IPS-18c (cell line): ENCODE measurements around the gene ITLN1.

Experiments used
- H3K4me3 ChIP-seq: 2 replicates; pipeline ENCODE4 v1.7.0; 2013; ENCODE audit warnings: low read depth, mild to moderate bottlenecking, low read length, moderate library complexity; ENCODE audit not compliant: insufficient read depth
- H3K9me3 ChIP-seq: one replicate; pipeline ENCODE4 v1.6.1; 2013; ENCODE audit warnings: mild to moderate bottlenecking, low read length, moderate library complexity; ENCODE audit not compliant: control insufficient read depth, insufficient read depth

Gene ITLN1

DNA sequence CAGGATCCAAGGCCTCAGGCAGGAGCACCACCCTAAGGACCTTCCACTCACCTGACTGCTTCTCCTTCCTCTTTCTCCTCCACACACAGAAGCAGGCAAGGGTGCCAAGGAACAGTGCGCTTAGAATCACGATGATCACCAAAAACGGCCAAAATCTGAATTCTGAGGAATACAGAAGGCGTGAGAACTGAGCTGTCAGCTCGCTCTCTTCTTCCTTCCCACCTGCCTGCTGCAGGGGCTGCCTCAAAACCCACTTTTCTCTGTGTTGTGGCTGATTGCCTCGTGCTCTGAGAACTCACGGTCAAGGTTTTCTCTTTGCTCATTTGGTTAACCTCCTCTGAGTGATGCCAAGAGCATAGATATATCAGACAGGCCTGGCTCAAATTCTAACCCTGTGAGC is 46.1 kb downstream of the ITLN1 start:
- Histone ChIP-seq H3K9me3 (no peaks in the 10 kb centered on the region), H3K4me3 (no peak overlapping the region)

DNA sequence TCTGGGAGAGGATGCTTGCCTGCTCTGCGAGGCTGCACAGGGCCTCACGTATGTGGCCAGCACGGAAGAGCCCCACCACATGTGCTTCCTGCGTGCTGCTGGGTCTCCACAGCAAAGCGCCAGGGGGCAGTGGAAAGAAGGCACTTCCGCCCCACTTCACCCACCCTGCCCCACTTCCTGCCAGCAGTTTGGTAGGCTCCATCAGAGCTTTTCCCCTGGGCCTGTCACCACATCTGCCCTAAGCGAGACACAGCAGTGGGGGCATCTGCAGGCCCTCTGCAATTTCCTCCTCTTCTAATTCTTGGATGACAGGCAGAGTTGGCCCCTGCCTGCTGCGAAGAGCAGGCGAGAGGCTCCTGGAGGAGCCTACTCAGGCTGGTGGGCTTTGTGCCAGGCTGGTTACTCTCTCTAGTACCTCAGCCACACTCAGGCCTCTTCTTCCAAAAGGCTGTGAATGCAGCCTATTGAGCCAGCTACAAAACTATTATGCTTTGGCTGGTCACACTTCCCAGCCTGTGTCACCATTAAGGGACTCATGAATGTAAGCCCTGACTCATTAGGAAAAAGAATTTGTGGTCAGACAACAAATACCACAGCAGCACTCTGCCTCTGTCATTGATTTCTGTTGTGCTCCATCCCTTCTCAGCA is 47.3 kb downstream of the ITLN1 start:
- Histone ChIP-seq H3K9me3 (no peaks in the 10 kb centered on the region), H3K4me3 (no peak overlapping the region)

DNA sequence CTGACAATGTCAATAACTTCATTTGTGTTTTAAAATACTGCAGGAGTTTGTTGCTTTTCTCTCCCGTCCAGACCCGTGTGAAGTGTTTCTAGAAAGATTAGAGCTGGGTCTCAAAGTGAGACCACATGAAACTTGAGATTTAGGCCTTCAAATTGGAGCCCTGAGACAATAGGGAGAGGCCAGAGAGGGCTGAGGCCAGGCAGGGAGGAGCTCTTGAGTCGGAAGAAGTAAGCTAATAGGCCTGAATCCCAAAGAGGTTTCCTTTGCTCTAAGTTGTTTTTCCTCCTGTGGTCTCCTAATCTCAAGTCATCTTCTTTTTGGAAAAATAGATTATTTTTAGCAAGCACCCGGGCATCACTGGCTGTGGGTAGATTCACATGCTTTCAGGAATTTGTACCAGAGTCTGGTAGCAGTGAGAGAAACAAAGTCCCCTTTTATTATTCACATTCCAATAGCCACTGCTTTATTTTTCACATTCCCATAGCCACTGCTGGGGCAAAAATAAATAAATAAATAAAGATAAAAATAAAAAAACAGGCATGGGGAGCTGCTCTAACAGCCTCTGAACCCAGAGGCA is 47.9 kb downstream of the ITLN1 start:
- no peak overlapping the region for H3K4me3 ChIP-seq
- no peaks in the 10 kb centered on the region for H3K9me3 ChIP-seq

DNA sequence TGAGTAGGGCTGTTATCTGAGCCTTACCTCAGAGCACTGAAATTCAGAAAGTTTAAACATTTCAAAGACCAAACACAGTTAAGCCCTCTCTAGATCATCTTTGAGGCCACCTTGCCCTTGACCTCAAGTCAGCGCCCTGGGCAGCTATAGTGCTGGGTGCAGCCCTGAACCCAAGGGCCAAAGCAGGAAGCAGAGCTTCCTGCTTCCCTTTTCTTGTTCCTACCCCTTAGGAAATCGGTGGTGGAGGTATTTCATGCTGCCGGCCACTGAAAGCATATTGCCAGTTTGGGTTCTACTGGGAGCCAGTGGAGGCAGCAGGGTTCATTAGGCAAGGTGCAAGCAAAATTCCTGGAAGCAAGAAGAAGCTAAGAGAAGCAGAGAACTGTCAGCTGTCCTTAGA is 48.4 kb downstream of the ITLN1 start:
- H3K9me3 ChIP-seq: no peaks in the 10 kb centered on the region
- H3K4me3 ChIP-seq: no peak overlapping the region

DNA sequence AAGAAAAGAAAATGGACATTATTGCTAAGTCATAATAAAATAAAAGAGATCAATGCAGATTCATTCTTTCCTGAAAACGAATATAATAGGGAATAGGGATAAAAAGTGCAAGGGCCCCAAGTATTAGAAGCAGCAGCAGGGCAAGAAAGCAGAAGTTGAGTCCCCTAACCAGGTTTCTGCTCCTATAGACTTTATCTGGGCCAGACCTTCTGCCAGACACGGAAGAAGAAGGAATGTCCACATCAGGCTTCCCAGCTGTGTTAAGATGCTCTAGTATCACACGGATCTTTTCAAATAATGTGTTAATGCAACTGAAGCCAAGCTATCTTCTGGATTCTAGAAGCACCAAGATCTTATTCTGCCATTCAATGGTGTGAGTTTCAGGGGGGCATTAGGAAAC is 49.2 kb downstream of the ITLN1 start:
- H3K9me3 ChIP-seq: no peaks in the 10 kb centered on the region
- no peak overlapping the region for H3K4me3 ChIP-seq

DNA sequence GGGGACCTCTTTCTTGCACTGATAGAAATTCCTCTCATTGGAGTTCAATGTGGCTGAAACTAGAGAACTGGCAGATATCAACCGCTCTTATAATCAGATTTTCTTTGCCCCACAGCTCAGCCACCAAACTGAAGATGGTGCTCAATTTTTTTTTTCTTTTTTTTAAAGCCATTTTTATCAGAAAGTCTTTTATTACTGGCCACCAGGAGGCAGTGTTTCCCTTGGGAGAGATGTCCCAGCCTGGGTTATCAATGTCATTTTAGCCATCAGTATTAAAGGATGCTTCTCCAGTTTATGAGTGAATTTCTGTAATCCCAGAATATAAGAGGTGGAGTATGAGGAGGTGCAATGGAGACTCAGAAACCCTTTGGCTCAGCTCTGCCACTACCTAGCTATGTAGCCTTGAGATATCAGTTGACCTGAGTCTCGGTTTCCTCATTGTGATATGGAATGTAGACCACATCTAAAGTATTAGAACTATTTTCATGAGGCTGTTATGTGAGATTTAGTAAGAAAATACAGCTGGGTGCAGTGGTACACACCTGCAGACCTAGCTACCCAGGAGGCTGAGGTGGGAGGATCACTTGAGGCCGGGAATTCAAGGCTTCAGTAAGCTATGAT is 49.9 kb downstream of the ITLN1 start:
- no peaks in the 10 kb centered on the region for H3K9me3 ChIP-seq
- no peak overlapping the region for H3K4me3 ChIP-seq

DNA sequence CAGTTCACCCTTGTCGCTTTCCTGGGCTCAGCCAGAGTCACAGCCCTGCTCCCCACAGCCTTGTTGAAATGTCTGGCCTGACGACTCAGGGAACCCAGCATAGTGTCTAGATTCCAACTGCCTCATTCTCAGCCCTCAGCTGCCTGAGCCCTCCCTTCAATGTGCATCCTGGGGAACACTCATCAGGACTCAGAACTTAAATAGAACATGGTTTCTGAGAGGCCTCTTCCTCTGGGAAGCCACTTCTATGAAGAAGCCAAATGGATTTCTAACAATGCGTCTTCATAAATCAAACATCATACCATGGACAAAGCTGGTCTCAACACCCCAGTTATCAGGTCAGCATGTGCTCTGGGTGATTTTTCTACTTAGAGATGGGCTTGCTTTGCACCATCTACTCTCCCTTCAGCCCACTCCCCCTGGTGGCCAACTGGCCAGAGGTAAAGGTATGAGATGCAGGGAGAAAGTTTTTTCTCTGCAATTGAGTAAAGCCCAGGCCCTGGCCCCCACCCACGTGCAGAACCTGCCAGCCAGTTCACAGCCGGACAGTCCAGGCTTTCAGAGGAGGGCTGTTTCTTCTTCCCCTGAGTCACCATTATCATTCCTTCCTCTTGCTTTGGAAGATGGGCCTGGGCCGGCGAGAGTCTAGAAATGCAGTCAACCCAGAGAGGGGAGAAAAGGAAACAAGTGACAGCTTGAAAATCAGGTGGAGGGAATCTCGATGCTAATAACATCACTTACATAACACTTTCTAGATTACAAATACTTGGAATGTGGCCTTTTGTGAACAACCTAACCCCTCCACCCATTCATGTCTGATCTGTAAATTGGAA is 54.4 kb downstream of the ITLN1 start:
- no peak overlapping the region for H3K4me3 ChIP-seq
- H3K9me3 ChIP-seq: no peaks in the 10 kb centered on the region

DNA sequence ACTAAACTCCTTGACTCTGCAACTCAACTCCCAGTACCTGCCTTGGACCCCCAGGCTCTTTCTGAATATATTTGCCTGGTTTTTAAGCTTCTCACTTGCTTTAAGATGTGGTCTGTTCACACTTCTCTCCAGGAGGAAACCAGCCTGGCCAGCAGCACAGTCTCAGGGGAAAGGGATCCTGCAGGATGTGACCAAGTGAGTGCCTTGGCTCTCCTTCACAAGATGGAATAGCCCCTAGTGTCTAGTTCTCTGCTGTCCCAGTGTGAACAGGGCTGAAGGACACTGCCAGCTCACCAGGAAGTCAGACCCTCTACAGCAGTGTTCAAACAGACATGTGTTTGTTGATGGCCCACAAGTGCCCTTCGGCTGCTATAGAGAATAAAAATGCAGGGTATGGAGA is 55.2 kb downstream of the ITLN1 start:
- Histone ChIP-seq H3K9me3 (no peaks in the 10 kb centered on the region), H3K4me3 (no peak overlapping the region)

DNA sequence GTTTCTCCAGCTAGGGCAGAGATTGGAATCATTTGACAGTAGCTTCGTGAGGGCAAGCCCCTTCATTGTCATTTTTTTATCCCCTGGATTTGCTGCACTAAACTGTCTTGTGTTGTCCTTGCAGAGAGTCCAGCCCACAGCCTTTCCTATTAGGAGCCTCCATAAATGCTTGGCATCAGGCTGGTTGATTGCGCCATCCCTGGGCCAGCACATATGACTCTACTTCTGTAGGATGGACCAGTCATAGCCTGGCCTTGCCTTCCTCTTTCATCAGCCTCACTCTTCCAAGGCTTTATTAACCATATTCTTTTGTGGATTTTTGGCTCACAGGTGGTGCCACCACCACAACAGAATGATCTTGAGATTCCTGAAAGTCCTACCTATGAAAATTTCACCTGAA is 57.6 kb downstream of the ITLN1 start:
- H3K4me3 ChIP-seq: no peak overlapping the region
- no peaks in the 10 kb centered on the region for H3K9me3 ChIP-seq

DNA sequence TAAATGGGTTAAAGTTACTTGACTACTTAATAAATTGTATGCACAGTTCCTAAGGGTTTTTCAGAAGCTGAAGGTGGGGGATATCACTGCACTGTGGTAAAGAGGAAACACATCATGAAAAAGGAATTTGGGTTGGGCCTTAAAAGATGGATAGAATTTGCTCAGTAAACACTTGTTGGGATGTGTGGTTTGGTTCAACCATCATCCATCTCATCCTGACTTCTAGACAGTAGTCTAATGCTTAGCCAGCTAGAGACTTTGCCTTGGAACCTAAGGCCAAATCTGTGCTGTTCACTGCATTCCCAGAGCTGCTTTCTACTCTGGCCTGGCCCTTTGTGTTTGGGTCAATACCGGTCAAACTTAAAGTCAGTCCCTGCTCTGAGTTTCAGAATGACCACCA is 58.4 kb downstream of the ITLN1 start:
- no peaks in the 10 kb centered on the region for H3K9me3 ChIP-seq
- no peak overlapping the region for H3K4me3 ChIP-seq
